NCI-H1436 (cell line): ENCODE results near the gene BCL2L13.
A peak's percentile ranks its signal among the peaks of the same experiment; 100 is the strongest.

Experiments
- DNase-seq: peaks from one replicate; lab custom pipeline; 2025; lab: John Stamatoyannopoulos, UW

Gene BCL2L13

GRCh38 chr22:17638432-17639246, at the start of gene BCL2L13:
TSS of gene BCL2L13 (plus strand) at chr22:17638757. CDS start at chr22:17655712, 16,955 bp downstream.
- DNase-seq = peak; percentile 84

GRCh38 chr22:17589810-17590375, 48.7 kb upstream of the BCL2L13 start:
- no peak for DNase-seq

GRCh38 chr22:17590586-17590985, 48.0 kb upstream of the BCL2L13 start:
- DNase-seq = no peak

- DNase-seq = no peak
These were observed 46.4 kb upstream of the BCL2L13 start for GRCh38 chr22:17592201-17592600.

GRCh38 chr22:17596226-17596625, 42.3 kb upstream of the BCL2L13 start:
- no peak for DNase-seq

GRCh38 chr22:17597217-17597616, 41.3 kb upstream of the BCL2L13 start:
- DNase-seq = no peak

- DNase-seq = no peak
These were observed 40.2 kb upstream of the BCL2L13 start for GRCh38 chr22:17598318-17598717.

GRCh38 chr22:17601031-17601430, 37.5 kb upstream of the BCL2L13 start:
- DNase-seq = no peak

GRCh38 chr22:17603668-17604067, 34.9 kb upstream of the BCL2L13 start:
- DNase-seq = no peak

GRCh38 chr22:17606496-17606895, 32.1 kb upstream of the BCL2L13 start:
- DNase-seq = no peak

- DNase-seq = no peak
These were observed 30.6 kb upstream of the BCL2L13 start for GRCh38 chr22:17607891-17608521.

GRCh38 chr22:17612057-17612456, 26.5 kb upstream of the BCL2L13 start:
- DNase-seq = no peak

GRCh38 chr22:17613280-17613679, 25.3 kb upstream of the BCL2L13 start:
- DNase-seq = no peak

GRCh38 chr22:17627961-17628405, 10.6 kb upstream of the BCL2L13 start:
- DNase-seq = no peak

- peak; percentile 92 for DNase-seq
These were observed 10.0 kb upstream of the BCL2L13 start, which contains the start of gene ATP6V1E1 for GRCh38 chr22:17628406-17629172. TSS of gene ATP6V1E1 (minus strand) at chr22:17628749. CDS start at chr22:17628635, 114 bp downstream.

- DNase-seq = no peak
These were observed 9.4 kb upstream of the BCL2L13 start for GRCh38 chr22:17629173-17629489.

- DNase-seq = no peak
These were observed 8.9 kb upstream of the BCL2L13 start for GRCh38 chr22:17629641-17630040.

GRCh38 chr22:17631076-17631565, 7.4 kb upstream of the BCL2L13 start:
- DNase-seq = no peak

GRCh38 chr22:17633217-17633997, 5.2 kb upstream of the BCL2L13 start:
- no peak for DNase-seq

GRCh38 chr22:17633998-17634323, 4.6 kb upstream of the BCL2L13 start:
- no peak for DNase-seq

GRCh38 chr22:17634696-17635095, 3.9 kb upstream of the BCL2L13 start:
- DNase-seq = no peak
